COLO668 (cell line): Measurements from ENCODE around the gene TEX29.

ENCODE experiments used
- DNase-seq: peaks from one replicate; lab custom pipeline; 2025; ENCODE audit not compliant: unreplicated experiment; lab: John Stamatoyannopoulos, UW

TEX29 gene

DNA sequence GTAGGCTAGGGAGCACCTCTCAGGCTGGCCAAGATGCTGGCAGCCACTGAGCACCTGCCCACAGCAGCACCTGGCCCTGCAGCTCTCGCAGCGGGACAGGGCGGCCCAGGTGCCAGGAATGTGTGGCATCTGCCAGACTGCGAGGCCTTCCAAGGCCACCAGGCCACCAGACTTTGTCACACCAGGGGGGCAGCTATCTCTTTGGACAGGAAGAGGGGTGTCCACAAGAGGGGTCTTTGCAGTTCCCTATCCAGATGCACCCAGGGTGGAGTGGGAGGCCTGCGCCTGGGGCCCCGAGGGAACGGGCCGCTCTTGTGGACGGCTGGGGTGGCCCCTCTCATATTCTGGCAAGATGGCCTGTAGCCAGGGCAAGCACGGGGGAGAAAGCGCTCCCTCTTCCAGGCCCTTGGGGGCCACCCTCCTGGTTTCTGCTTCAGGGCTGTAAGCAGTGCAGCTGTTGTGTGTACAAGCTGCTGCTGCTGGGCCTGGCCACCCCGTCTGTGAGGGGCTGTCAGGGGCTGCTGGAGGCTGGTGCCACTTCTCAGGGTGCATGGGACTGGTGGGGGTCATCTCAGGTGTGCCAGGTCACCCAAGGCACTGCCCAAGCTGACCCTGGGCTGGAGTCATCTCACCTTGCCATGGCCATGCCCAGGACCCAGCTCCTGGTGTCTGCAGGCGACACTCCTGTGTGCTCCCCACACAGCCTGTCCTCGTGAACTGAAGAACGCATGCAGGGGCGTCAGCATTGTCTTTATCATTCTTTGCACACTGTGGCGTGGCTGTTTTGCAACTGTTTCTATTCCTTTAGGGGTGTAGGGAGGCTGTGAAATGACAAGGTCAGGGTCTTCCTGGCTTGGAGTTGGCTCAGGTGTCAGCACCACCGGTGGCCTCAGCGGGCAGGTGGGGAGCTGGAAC, 1.8 kb downstream of the TEX29 start:
- DNase-seq, result no peak

DNA sequence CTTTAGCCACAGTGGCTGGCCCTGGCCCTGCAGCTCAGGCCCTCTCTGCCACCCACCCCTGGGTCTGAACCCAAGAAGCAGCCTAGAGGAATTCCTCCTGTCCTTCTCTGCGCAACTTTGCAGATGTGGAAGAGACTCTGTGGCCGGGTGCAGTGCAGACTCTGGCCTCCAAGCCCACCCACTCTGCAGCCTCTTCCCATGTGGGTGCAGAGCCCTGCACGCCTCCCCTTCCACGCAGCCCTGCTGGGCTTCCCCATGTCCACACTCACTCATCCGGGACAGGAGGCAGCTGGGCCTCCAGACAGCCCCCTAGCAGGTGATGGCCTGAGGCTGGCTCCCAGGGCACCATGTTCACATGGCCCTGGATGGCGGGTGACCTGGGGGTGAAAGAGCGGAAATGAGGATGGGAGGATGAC, 2.5 kb downstream of the TEX29 start:
- DNase-seq, result no peak

DNA sequence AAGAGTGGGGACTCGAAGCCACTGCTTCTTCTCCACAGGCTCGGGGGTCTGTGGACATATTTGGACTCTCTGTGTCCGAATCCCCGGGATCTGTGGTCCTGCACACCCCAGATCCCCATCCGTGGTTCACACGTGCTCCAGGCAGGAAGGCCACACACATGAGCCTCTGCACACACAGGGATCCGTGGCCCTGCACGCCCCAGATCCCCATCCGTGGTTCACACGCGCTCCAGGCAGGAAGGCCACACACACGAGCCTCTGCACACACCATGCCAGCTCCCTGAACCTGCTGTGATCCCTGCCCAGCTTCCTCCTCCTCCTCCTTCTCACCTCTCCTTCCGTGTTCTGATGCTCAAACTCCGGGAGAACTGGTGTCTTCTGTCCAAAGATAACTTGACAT, 3.1 kb downstream of the TEX29 start:
- DNase-seq, result no peak

DNA sequence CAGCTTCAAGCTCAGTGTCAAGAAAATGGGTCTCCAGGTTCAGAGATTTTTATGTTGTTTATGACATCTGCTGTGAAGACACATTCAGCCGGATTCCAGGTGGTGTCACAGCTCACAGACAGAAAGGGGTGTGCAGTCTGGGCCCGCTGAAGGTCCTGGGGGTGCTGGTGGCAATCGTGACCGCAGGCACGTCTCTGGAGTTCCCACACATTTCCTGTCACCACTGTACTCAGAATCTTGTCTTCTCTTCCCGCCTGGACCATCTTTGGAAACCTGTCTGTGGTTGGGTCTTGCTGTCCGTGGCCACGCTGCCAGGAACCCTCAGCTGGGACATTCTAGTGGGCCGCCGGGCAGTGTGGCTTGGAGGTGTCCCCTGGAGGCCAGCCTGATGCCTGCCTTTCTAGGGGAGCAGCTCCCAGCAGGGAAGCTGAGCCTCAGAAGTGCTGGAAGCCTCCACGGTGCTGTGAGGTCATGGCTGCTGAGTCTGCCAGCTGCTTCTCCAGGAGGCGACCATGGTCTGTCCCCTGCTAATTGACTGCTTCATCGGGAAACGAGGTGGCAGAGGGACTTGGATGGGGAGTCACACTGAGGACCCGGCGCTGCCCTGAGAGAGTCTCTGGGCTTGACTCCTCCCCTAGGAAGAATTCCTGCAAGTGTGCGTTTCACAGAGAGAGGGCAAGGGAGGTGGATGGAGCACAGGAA, 3.7 kb downstream of the TEX29 start:
- DNase-seq, result no peak

DNA sequence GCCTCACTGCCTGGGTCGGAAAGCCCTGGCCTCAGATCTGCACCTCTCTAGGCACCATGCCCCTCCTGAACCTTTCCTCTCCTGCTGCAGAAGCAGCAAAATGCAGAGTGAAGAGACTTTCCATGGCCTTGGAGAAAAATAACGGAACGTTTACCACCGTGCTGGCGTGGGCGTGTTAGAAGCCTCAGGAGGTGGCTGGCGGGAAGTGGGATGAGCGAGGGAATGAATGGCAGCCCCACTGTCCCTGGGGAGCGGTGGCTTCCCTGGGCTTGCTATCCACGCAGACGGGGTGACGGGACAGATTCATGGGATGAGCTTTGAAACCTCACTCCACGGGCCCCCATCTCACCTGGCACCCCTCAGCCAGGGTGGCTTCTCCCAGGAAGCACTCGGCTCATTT, 4.3 kb downstream of the TEX29 start:
- DNase-seq, result no peak

DNA sequence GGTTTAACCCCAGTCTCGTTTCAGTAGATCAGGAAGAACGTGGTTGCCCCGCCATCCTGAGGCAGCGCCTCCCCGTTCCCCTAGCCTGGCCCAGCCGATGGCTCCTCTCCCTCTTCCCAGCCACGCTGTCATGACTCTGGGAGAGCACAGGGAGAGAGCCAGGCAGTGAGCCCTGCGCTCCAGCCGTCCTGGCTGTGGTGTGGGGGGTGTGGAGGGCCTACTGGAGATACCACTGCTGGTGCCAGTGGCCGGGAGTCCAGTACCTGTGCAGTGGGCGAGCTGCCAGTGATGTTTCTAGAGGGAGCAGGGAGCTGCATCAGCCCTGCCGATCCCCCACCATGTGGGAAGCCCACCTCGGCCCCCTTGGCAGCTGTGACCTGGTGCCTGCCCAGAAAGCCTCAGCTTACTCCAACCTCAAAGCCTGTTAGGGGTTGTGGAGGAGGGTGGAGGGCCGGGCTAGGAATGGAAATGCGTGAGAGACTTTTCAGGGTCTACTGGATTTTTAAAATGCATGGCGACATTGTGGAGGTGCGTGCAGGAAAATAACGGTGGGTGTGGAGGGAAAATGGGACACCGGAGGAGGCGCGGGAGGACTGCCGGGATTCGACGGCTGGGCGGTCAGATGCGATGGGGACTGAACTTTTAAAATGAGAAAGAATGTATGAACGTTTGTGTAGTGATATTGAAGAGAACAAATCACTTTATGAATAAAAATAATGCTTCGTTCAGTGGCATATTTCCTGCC, 4.9 kb downstream of the TEX29 start:
- no peak for DNase-seq

DNA sequence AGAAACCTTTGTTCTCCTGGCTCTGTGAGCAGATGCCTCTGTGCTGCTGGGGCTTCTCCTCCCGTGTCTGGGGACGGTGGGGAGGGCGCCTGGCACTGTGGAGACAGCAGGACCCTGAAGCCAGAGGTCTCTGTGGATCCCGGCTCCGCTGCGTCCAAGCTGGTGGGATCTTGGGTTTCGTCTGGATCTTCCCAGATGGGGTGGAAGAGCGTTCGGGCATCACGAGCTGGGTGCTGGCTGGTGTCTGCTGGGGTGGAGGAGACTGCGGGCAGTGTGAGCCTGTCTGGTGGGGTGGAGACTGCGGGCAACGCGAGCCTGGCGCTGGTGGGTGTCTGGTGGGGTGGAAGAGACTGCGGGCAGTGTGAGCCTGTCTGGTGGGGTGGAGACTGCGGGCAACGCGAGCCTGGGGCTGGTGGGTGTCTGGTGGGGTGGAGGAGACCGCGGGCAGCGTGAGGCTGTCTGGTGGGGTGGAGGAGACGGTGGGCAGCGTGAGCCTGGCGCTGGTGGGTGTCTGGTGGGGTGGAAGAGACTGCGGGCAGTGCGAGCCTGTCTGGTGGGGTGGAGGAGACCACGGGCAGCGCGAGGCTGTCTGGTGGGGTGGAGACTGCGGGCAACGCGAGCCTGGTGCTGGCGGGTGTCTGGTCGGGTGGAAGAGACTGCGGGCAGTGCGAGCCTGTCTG, 5.6 kb downstream of the TEX29 start:
- DNase-seq, result no peak

DNA sequence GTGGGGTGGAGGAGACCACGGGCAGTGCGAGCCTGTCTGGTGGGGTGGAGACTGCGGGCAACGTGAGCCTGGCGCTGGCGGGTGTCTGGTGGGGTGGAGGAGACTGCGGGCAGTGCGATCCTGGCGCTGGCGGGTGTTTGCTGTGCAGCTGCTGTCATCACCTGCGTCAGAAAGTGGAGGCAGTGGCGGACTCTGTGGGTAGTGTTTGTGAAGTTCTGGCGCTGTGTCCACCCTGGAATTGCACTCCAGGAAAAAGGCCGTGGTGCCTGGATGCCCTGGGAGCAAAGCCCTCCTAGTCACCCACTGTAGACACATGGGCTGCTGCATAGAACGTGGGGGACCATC, 6.2 kb downstream of the TEX29 start:
- peak; percentile 41 for DNase-seq

DNA sequence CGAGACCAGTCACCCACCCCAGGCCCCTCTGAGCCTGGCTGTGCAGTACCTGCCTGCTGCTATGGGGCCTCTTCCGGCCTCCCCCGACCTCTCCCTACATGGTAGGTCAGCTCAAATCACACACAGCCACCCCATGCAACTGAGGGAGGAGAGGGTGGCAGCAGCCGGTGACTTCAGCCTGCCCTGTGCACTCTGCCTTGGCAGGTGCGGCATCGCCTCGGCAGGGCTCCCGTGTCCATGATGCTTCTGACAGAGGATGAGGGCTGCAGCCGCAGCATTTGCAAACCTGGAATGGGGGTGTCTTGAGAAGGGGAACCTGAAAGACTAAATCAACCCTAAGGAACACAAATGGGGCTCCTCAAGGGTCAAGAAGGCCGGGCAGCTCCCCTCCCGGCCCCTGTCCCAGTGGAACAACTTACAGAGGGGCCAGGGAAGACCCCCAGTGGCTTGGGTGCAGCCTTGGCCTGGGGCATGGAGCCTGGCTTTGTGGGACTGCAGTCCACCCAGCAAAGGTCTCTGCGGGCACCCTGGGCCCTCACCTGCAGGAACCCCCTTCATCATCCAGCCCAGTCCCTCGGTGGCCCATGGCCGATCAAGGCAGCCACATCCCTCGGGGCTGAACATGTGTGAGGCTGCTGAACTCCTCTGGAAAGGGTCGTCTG, 6.7 kb downstream of the TEX29 start:
- DNase-seq, result no peak

DNA sequence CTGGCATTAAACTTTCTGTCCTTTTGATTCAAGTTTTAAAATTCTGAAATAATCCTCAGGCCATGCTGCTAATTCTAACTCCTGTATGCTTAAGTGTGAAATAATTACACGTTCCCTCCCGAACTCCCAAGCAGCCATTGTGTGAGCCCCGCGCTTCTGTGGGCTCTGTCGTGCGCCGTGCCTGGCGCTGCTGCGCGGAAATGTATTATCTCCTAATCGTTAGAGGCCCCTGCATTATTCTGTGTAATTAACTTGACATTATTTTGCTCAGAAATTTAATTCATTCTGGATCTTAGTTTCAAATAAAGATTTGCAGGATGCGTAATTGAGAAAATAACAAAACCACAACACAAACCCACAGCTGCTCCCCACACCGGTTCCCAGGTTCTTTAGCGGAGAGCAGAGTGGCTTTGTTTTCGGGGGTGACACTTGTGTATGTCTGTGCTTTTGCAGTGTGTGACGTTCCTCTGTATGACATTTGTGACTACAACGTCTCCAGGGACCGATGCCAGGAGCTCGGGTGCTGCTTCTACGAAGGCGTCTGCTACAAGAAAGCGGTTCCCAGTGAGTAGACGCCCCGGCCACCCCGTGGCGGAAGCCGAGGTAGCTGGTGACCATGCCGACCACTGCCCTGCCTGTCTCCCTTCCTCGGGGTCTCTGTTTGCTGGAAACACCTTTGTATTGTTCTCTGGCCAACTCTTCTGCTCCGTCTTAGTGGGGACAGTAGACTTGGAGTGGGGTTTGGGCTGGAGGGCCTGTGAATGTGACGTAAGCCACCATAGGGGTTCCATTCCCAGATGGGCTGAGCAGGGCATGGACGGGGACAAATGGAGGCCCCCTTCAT, 7.5 kb downstream of the TEX29 start:
- no peak for DNase-seq

DNA sequence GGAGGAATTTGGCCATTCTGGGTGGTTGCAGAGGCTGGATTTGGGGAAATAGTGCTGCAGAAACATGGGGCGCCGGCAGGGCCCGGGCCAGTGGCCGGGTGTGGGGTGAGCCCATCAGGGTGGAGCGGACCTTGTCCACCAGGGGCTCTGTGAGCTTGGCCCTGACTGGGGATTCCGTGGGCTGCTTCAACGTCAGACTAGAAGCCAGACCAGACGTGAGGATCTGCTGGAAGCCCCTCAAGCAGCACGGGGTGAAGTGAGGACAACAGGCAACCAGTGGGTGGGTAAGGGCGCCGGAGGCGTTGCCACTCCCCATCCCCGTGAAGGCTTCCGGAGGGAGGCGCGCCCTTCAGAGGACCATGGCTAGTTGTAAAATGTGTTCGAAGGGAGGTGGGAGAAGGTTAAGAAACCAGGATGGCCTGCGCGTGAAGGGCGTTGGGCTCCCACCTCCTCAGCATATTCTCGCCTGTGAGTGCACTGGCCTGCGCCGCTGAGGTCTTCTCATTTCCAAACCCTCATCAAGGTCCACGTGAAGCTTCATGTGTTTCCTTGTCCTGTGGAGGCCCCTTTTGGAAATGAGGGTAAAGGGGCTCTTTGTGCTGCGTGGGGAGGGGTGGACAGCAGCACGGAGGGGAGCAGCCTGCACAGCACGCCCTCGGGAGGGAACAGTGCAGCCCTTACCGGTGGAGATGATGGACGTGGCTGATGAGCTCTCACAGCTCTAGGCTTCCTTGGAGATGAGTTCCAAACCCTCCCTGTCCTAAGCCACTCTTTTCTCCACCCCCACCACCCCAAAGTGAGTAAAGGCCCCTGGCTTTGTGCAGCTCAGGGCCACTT, 8.3 kb downstream of the TEX29 start:
- DNase-seq, result no peak

DNA sequence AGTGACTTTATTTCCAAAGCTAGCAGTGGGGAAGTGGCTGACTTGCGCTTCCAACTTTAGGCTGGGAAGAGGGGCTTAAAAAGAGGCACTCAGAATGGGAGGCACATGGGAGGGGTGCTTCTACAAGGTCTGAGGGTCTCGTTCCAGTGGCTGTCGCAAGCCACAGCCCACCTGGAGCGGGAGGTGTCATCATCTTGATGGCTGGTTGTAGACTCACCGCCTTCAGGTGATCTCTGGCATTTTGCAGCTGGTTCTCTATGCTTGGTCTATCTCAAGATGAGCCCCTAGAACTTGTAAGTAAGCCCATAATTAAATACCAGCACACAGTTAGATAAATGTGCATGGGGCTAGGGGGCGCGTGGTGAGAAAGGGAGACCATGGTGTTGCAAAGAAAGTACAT, 9.2 kb downstream of the TEX29 start:
- DNase-seq, result no peak

DNA sequence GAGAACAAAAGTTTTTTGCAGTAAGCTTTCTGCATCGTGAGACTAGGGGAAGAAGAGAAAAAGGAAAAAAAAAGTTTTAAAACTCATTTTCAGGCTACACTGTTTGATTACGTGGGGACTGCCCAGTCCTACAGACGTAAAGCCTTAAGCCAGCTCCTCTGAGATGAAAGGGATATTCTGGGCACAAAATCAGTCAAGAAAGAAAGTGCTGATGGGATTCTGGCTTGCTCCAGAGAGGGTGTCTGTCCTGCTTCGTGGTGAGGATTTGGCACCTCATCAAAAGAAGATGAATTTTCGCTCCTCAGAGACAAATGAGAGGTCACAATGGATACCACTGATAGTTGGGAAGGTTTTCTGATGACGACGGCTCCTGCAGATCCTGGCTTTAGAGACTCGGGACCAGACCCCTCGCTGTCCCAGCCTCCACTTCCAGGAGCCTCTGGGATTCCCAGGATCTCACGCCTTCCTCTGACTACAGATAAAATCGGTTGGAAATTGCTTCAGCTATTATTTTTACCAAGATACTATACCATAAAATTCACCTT, 9.7 kb downstream of the TEX29 start:
- no peak for DNase-seq

DNA sequence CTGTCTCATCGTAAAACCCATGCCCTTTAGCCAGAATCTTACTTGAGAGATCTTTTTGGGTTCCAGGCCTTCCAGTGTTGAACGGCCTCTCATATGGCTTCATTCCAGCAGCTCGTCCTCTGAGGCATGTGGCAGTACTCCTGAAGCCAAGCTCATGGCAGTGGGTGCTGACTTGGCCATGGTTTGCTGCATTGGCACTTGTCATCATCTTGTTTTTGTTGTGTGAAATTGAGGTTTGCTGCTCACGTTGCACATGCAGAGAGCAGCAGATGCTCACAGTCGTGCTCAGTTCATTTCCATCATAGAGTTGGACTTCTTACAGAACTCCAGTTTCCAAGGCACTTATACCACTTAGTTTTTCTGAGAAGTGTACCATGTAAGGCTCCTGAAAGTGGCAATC, 14.9 kb downstream of the TEX29 start:
- DNase-seq, result no peak

DNA sequence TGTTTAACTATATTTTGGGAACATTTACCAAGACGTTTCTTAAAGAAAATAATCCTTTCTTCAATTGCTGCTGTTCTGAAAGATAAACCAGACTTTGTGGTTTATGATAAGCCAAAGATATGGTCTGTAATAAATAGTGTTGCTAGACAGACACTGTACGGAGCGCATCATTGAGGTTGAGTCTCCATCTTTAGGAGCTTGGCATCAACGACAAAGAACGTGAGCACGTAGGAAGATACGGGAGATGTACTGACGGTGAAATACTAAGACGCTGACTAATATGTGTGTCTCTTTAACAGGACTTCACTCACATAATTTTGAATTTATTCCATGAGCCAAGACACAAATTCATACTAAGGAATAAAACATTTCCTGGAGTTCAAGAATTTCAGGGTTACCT, 16.2 kb downstream of the TEX29 start:
- DNase-seq, result no peak

DNA sequence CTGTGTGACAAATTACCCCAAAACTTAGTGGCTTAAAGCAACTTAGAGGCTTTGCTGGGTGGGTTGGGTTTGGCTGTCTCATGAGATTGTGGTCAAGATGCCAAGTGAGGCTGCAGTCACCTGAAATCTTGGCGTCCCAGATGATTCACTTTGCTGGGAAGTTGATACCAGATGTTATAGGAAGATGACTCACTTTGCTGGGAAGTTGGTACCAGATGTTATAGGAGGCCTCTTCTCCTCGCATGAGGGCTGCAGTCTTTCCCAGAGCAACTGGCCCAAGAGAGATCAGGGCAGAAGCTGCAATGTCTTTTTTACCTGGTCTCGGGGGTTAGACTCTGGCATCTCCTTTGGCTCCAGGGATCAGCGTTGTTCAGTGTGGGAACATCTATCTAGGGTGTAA, 16.8 kb downstream of the TEX29 start:
- DNase-seq, result no peak

DNA sequence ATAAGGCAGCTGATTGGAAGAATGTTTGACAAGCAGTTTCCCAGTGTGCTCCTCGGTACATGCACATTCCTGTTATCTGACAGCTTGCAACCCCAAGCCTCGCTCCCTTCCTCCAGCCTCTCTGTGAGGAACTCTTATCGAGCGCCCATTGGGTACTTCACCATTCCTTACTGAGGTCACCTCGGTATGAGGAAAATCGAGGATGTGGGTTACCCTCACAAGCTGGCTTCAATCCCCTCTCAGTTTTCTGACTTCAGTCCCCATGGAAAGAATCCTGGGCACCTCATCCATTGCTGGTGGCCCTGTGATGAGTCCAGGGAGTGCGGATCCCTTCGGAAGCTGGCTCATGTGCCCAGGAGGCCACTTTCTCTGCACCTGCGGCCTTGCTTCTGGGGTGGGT, 17.3 kb downstream of the TEX29 start:
- DNase-seq, result no peak

DNA sequence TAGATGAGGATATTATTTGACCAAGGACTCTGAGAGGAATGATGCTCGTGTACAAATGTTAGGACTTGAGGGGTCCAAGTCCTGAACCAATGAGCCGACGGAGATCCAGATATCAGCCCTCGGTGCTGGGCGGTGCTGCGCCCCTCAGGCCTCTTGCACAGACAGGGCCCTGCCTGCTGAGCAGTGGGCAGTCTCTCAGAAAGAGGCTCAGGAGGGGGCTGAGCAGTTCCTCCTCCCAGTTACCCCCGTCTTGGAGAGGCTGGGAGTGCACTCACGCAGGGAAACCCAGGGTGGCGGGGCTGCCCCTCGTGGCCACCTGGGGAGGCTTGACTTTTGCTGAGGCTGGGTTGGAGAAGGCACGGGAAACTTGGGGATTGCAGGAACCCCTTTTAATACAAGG, 18.4 kb downstream of the TEX29 start:
- no peak for DNase-seq
